Endothelial cell of umbilical vein (primary cell): ENCODE results near the gene ECT2. TPM values are rescaled to one million over a fixed set of nuclear protein-coding genes. Genes with fewer than 3 reads are reported as not detected.

ENCODE experiments used
- BruUV-seq: library from RNA; stranded (reverse); fragments of 400-500 nt; replicated peaks from 2 replicates; lab custom pipeline; 2021; lab: Mats Ljungman, UMichigan
- CTCF ChIA-PET: fragments of 300-600, 350-600 bp; sonication (Branson Sonifier 250); formaldehyde crosslinking; loops from one replicate; lab custom pipeline; 2021; ENCODE audit warnings: antibody characterized with exemption, inconsistent platforms; lab: Charles Lee
- POLR2A ChIA-PET: fragments of 300-600, 350-600 bp; sonication (Branson Sonifier 250); formaldehyde crosslinking; loops from one replicate; lab custom pipeline; 2021; ENCODE audit warnings: antibody characterized with exemption, inconsistent platforms; lab: Charles Lee
- DNase-seq: peaks from one replicate; pipeline ENCODE4 v3.0.0-alpha.2; 2011; ENCODE audit warnings: low read depth, low spot score
- FAIRE-seq: peaks from 2 replicates; lab custom pipeline; 2011; peaks lifted over from hg19 to GRCh38; lab: Jason Lieb, UNC
- H2AFZ ChIP-seq: 2 replicates; pipeline ENCODE4 v1.6.0; 2012; ENCODE audit warnings: low read depth, low read length, control low read depth, inconsistent platforms
- H3K27ac ChIP-seq: 2 replicates; pipeline ENCODE4 v1.5.1; 2011; ENCODE audit warnings: low read depth, mild to moderate bottlenecking, control low read depth, low read length, moderate library complexity; ENCODE audit not compliant: insufficient read depth
- H3K27me3 ChIP-seq, 2 experiments: 2 replicates each; pipeline versions ENCODE4 v1.6.0 to v1.6.1; 2011; ENCODE audit warnings: low read length in 2 of 2, mixed read lengths in 1 of 2; ENCODE audit not compliant: control insufficient read depth in 2 of 2, insufficient read depth in 2 of 2
- H3K36me3 ChIP-seq, 2 experiments: 2 replicates in 1 of 2; 3 replicates in 1 of 2; pipeline ENCODE4 v1.5.1; 2011; ENCODE audit warnings: low read length in 2 of 2, mild to moderate bottlenecking in 1 of 2, moderate library complexity in 1 of 2; ENCODE audit not compliant: control insufficient read depth in 2 of 2, insufficient read depth in 2 of 2; ENCODE audit errors: extremely low read depth in 1 of 2
- H3K4me1 ChIP-seq: 3 replicates; pipeline ENCODE4 v1.5.1; 2011; ENCODE audit warnings: mild to moderate bottlenecking, low read length; ENCODE audit not compliant: control insufficient read depth, insufficient read depth; ENCODE audit errors: extremely low read depth
- H3K4me2 ChIP-seq: 2 replicates; pipeline ENCODE4 v1.6.1; 2011; ENCODE audit warnings: low read length, control low read depth, mixed read lengths; ENCODE audit not compliant: insufficient read depth
- H3K4me3 ChIP-seq, 3 experiments: fragments of 200-600 bp in 1 of 3; sonication (generic), shearing (Covaris generic) in 1 of 3; replicated peaks in 1 of 3; 2 replicates each; pipeline ENCODE4 v1.5.1; 2011 to 2016; ENCODE audit warnings: control low read depth in 3 of 3, low read length in 3 of 3, mild to moderate bottlenecking in 2 of 3, inconsistent platforms in 1 of 3, low read depth in 1 of 3, moderate library complexity in 1 of 3; ENCODE audit not compliant: insufficient read depth in 1 of 3
- H3K79me2 ChIP-seq: 2 replicates; pipeline ENCODE4 v1.6.0; 2012; ENCODE audit warnings: low read length, inconsistent platforms; ENCODE audit not compliant: control insufficient read depth, insufficient read depth
- H3K9ac ChIP-seq: replicated peaks from 2 replicates; pipeline ENCODE3; 2011; ENCODE audit warnings: low read length, control low read depth; ENCODE audit not compliant: insufficient read depth; ENCODE audit errors: extremely low read depth
- H3K9me1 ChIP-seq: replicated peaks from 3 replicates; pipeline ENCODE4 v1.6.0; 2011; ENCODE audit warnings: mild to moderate bottlenecking, low read length; ENCODE audit not compliant: control insufficient read depth, insufficient read depth; ENCODE audit errors: extremely low read depth
- H3K9me3 ChIP-seq: replicated peaks from 2 replicates; pipeline ENCODE4 v1.5.1; 2012; ENCODE audit warnings: low read length, inconsistent platforms; ENCODE audit not compliant: control insufficient read depth, insufficient read depth
- H4K20me1 ChIP-seq: replicated peaks from 2 replicates; pipeline ENCODE3; 2011; ENCODE audit warnings: mild to moderate bottlenecking, low read length; ENCODE audit not compliant: control insufficient read depth, insufficient read depth; ENCODE audit errors: extremely low read depth
- EZH2 ChIP-seq: IDR thresholded peaks from 2 replicates; pipeline ENCODE4 v1.6.1; 2012; ENCODE audit warnings: borderline replicate concordance, low read depth, mild to moderate bottlenecking, moderate library complexity, low read length, inconsistent platforms; ENCODE audit not compliant: severe bottlenecking
- FOS ChIP-seq: IDR thresholded peaks from 2 replicates; pipeline ENCODE4 v1.6.1; 2011; ENCODE audit warnings: mild to moderate bottlenecking, low read length, moderate library complexity, borderline replicate concordance; ENCODE audit not compliant: insufficient read depth
- GATA2 ChIP-seq: IDR thresholded peaks from 2 replicates; pipeline ENCODE4 v1.7.0; 2011; ENCODE audit warnings: low read depth, mild to moderate bottlenecking, moderate library complexity, mixed read lengths, low read length; ENCODE audit not compliant: insufficient read length, insufficient read depth
- JUN ChIP-seq: IDR thresholded peaks from 2 replicates; pipeline ENCODE4 v1.6.1; 2011; ENCODE audit warnings: borderline replicate concordance, low read depth; ENCODE audit not compliant: insufficient read length, insufficient read depth
- MYC ChIP-seq: IDR thresholded peaks from one replicate; pipeline ENCODE4 v1.6.1; 2011; ENCODE audit warnings: mild to moderate bottlenecking, low read depth, low read length
- POLR2A ChIP-seq: IDR thresholded peaks from 2 replicates; pipeline ENCODE4 v1.6.1; 2012; ENCODE audit warnings: low read depth, mild to moderate bottlenecking, control low read depth, low read length
- POLR2AphosphoS5 ChIP-seq: IDR thresholded peaks from 2 replicates; pipeline ENCODE4 v1.6.1; 2012; ENCODE audit warnings: low read depth, mild to moderate bottlenecking, control low read depth, low read length, moderate library complexity; ENCODE audit not compliant: insufficient read depth
- dilution Hi-C: fragments of 300-500 bp; cut with MboI; formaldehyde crosslinking; loops from one replicate; pipeline ENCODE4 v1.15.0; 2019; ENCODE audit warnings: low sequenced_read_pairs; ENCODE audit not compliant: extremely low pct_ligation_motif_present
- intact Hi-C: fragments of 100-400 bp; cut with micrococcal nuclease; formaldehyde crosslinking; loops from one replicate; pipeline ENCODE4 v1.10.0; 2022
- polyA plus RNA-seq, 4 experiments: library from polyadenylated mRNA; depleted of rRNA in 3 of 4; stranded (reverse) in 3 of 4; unstranded in 1 of 4; fragments of >200 nt; gene quantifications; 2 replicates each; pipeline versions ENCODE4 v1.2.1 to v1.2.3, GENCODE V29; 2011 to 2012; ENCODE audit warnings: missing spikeins in 1 of 4
- total RNA-seq: library from RNA; stranded (reverse); gene quantifications from 2 replicates; pipeline ENCODE4 v1.2.3, GENCODE V29; 2021
- TF ChIP-seq, protein P1 (sequence below), 2 donors: IDR thresholded peaks; 1 replicate in 1 of 2; 2 replicates in 1 of 2; pipeline ENCODE4 v1.5.1; 2011; ENCODE audit warnings: low read length in 2 of 2, mild to moderate bottlenecking in 2 of 2, moderate library complexity in 2 of 2, control low read depth in 1 of 2, inconsistent platforms in 1 of 2, low read depth in 1 of 2; ENCODE audit not compliant: insufficient read depth in 1 of 2; ENCODE audit errors: extremely low read depth in 1 of 2
- TF ChIP-seq, protein P2 (sequence below): IDR thresholded peaks from 2 replicates; pipeline ENCODE4 v1.6.1; 2011; ENCODE audit not compliant: insufficient read depth, insufficient read length

Gene ECT2
- total and polyA plus RNA-seq, 2 donors (not counting 3 experiments of a cell fraction or from before 2014, with no cell fraction given): 10.3 to 47.5 TPM

DNA sequence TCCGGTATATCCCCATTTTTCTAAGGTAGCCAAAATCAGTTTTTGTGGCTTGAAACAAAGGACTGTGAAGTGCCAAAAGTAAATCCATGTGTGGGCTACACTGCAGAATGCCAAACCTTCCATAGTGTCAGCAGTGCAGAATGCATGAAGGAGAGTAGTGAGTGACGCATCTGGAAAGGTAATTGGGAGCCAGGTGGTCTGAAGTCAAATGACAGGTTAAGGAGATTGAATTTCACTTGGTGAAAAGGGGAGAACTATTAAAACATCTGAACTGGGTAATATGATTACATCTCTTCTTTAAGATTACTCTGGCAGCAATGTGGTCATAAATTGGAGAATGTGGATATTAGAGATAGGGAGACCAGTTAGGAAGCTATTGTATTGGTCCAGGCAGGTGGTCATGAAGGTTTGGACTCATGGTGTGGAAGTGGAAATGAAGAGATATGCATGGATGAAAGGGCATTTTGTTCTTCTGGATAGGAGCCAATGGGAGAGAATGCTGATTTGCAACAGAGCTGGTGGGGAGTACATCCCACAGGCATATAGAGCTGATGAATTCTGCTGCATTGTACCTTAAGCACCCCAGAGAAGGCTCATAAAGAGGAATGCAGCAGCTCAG, 118.2 kb downstream of the ECT2 start:
- no peaks in the 10 kb centered on the region for H3K27me3 ChIP-seq
- POLR2A ChIA-PET: no interaction called here
- H4K20me1 ChIP-seq: no peaks in the 10 kb centered on the region
- no TSS peak for BruUV-seq
- no peak overlapping the region for H3K9ac ChIP-seq
- no peak overlapping the region for H3K4me2 ChIP-seq
- DNase-seq: no peak
- H3K27ac ChIP-seq: no peak overlapping the region
- H3K79me2 ChIP-seq: no peaks in the 10 kb centered on the region
- H3K36me3 ChIP-seq: no peaks in the 10 kb centered on the region
- dilution Hi-C loops: no loop called here
- no peak overlapping the region for H2AFZ ChIP-seq
- H3K9me3 ChIP-seq: no peaks in the 10 kb centered on the region
- intact Hi-C loops: loop anchor here (2.0 kb wide), 1 partner anchor 24 kb away; no protein-coding TSS in a partner anchor
- H3K9me1 ChIP-seq: no peaks in the 10 kb centered on the region
- H3K4me3 ChIP-seq: no peak overlapping the region
- TF ChIP-seq FOS (no peak), GATA2 (no peak), POLR2AphosphoS5 (no peak), JUN (no peak), MYC (no peak), EZH2 (no peak), POLR2A (no peak)
- TF ChIP-seq, protein P1, sequence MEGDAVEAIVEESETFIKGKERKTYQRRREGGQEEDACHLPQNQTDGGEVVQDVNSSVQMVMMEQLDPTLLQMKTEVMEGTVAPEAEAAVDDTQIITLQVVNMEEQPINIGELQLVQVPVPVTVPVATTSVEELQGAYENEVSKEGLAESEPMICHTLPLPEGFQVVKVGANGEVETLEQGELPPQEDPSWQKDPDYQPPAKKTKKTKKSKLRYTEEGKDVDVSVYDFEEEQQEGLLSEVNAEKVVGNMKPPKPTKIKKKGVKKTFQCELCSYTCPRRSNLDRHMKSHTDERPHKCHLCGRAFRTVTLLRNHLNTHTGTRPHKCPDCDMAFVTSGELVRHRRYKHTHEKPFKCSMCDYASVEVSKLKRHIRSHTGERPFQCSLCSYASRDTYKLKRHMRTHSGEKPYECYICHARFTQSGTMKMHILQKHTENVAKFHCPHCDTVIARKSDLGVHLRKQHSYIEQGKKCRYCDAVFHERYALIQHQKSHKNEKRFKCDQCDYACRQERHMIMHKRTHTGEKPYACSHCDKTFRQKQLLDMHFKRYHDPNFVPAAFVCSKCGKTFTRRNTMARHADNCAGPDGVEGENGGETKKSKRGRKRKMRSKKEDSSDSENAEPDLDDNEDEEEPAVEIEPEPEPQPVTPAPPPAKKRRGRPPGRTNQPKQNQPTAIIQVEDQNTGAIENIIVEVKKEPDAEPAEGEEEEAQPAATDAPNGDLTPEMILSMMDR (IDR thresholded peaks at IDR 0.05; ENCODE audit: extremely low read depth in 1 of 2, insufficient read depth in 1 of 2, low read depth in 1 of 2, low read length in 2 of 2): no peak
- TF ChIP-seq, protein P2, sequence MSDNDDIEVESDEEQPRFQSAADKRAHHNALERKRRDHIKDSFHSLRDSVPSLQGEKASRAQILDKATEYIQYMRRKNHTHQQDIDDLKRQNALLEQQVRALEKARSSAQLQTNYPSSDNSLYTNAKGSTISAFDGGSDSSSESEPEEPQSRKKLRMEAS: no peak
- no peak for FAIRE-seq
- peaks cover 26% of the 10 kb centered on the region for H3K4me1 ChIP-seq
- CTCF ChIA-PET: no interaction called here
